Measurements from ENCODE around the gene BCL11B.

BCL11B gene

DNA sequence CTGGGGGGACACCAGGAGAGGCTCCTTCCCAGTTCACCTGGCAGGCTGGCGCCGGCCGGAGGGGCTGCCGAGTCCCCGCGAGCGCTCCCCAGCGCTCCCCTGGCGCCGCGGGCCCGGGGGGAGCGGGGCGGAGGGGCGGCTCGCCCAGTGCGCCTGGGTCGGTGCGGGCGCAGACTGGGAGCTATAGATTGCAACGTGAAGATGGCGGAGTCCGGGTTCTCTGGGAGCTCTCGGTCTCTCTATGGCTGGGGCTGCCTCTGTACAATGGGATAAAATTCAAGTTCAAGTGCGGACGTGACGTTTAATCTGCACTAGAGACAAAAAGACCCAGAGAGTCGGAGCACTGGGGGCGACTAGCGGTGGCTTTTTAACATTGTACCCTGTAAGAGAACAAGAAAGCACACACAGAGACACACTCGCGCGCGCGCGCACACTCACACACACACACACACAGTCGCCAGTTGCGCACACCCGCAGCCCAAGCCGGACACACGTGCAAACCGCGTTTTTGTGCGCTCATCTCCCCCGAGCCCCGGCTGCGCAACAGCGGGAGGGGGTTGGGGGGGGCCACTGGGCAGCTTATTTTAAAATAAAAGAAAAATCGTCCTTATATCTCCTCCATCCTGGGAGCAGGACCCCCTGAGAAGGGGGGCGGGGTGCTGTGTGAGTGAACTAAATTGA, at the start of gene BCL11B:
Gene BCL11B (minus strand): TSS at position 247 of the 681 bp plus-strand sequence. CDS start 979 bp downstream, outside the sequence.
- peak; percentile 99 for DNase-seq

DNA sequence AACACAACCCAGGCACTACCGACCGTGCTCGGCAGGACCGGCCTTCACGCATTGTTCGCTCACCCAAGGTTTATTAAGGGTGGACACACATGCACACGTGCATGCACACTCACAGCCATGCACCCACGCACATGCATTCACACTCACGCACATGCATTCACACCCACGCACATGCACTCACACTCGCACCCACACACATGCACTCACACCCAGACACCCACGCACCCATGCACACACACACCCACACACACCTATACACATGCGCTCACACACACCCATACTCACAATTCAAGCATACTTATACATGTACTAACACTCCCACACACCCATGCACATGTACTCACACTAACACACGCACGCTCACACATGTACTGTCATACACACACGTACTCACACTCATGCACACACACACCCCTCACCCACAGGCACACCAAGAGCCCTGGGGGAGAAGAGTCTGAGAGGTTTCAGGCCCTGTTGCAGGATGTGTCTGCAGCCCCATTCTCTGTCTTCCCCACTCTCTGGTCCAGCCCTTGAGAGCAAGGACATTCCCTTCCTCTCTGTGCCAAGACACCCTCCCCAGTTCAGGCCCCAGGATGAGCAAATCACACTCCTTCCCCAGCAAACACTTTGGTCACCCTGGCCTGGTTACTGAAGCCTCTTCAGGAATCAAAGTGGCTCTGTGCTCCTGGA, 49.4 kb upstream of the BCL11B start:
- no peak for DNase-seq

DNA sequence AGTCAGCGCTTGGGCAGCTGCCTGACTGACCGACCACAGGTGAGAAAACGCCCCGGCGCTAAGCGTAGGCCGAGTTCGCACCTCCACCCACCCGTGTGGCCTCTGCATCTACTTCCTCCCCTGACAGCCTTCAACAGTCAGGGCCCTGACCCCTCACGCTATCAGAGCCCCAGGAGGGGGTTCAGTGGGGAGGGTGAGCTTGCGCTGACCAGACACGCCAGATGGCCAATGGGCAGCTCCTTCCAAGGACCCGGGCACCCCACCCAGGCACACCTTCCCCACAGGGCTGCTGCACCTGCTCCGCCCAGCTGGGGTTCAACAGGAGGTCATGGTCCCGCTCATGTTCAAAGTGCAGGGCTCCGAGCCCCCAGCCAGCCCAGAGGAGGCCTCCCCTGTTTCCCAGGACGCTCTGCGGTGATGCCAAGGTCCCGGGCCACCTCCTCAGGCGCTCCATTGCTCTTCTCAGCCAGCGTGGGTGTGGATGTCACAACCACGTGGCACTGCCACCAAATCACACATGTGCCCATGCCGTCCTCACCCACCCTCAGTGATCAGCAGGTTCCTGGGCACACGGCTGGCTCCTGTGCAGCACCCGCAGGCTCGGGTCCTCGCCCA, 48.7 kb upstream of the BCL11B start:
- no peak for DNase-seq

DNA sequence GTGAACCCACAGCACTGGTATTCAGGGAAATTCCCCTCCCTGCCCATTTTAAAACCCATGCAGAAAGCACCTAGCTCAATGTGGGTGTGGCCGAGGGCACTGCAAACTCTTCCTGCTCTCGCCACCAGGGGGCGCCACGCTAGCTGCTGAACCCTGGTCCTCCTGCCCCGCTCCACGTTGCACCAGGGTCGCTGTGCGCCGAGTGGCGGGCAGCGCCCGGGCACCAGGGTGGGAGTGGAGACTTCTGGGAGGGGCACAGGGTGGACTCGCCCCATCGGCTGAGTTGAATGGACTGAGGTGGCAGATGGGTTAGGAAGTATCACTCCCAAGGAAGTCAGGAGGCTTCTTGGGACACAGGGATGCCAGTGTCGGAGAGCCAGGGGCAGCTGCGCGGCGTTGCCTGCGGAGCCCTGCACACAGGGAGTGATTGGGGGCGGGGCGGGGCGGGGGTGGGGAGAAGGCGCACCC, 48.1 kb upstream of the BCL11B start:
- peak; percentile 43 for DNase-seq

DNA sequence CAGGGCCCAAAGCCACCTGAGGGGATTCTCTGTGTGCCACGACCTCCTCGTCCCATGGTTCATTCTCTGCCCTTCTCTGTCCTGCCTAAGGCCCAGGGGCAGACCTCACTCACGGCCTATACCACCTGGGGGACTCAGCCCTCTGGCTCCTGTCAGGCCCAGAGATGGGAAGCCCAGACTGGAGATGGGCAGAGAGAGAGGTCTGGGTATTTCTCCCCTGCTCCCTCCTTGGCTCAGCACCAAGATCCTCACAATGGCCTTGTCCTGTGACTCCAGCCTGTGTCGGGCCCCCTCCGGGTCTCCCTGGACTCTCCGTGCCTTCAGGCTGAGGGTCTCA, 46.9 kb upstream of the BCL11B start:
- DNase-seq: no peak

DNA sequence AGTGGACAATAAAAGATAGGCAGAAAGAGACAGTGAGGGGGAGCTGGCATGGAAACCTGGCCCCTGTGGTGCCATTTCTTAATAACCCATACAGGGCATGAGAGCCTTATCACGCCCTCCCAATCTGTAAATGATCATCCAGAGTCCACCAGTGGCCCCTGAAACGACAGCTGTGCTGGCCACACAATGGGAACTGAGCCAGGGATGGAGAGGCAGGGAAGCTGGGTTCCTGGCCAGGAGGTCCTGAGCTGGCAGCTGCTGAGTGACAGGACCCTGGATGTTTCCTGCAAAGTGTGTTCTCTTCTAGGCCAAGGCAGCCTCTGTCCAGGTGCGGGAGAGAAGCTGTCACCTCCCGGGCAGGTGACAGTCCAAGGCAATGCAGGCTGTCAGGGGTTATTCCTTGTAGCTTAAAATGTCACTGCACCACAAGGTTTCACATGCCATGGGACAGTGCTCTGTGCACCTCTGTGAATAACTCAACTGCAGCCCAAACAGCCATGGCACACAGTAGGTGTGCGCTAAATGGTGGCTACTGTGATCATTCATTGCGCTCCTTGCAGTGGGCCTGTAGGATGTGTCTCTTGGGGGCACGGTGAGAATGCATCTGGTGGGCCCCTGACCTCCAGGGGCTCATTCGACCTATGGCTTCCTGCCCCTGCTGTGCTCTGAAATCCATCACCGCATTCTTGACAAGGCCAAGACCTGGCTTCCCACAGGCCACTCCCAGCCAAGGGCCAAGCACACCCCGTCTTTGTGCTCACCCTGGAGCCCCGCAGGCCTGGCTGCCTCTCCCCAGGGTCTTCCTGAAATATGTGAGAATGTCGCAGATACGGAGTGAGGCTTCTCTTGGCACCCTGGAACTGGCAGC, 46.3 kb upstream of the BCL11B start:
- DNase-seq: no peak

DNA sequence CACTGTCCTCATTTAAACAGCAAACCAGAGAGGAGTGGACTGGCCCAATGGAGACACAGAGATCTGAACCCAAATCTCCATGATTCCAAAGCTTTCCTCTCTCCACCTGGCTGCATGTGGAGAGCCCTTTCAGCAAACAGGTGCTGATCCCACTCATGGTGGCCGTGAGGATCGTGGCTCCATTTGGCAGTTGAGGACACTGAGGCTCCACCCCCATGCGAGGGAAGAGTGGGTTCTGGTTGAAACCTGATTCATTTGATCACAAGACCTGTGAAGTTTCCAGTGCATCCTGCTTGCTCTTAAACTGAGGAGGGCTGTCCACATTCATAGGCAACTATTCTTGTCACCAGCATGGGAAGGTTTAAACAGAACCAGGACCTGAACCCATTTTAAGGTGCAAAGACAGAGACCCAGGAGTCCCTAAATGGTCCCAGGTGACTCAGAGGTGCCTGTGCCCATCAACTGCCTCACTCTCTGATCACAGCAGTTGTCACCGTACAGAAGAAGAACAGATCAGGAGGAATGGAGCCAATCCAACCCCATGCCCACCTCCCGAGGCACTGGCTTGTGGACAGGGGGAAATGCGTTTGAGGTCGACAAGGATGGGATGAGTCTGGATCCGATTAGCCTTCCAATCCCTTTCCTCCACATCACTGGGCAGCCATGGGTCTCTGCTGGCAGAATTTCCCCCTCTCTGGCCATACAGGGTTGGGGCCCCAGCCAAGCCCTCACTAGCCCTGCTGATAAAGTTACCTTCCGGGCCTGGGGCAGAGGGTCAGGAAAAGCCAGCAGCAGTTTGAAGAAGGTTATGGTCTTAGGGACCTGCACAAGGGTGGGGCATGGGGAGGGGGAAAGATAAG, 45.5 kb upstream of the BCL11B start:
- DNase-seq: no peak

DNA sequence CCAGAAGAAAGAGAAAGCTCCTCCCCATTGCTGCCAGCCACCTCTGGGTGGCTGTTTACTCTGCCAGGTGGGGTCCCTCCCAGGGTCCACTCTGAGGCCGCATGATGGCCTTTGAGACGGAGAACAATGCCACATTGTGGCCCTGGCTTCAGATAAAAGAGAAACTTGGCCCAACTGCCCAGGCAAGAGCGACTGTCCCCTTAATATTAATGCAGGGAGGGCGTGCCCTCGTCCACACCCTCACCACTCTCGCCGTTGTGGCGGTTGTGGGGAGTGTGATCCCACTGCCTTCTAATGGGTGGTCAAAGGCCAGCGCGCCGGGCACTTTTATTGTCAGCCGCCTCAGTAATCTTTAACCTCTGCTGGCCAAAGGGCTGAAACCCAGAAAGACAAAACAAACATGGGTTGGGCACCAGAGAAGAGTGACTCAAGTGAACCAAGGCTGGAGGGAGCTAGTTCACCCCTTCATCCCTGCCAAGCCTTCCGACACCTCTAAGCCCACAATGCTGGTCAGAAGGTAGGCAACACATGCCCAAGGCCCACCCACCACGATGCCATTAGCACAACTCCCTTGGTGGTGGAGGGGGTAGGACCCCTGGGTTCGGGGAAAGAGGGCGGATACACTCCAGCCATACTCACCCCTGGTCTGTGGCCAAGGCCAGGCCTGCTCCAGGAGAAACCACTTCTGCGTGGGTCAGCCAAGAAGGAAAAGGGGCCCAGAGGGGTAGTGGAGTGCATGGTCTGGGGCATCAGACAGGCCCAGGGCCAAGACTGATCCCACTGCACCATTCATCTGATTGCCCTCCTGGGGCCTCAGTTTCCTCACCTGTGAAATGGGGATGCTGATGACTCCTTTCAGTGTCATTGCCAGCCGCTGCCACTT, 44.5 kb upstream of the BCL11B start:
- no peak for DNase-seq

DNA sequence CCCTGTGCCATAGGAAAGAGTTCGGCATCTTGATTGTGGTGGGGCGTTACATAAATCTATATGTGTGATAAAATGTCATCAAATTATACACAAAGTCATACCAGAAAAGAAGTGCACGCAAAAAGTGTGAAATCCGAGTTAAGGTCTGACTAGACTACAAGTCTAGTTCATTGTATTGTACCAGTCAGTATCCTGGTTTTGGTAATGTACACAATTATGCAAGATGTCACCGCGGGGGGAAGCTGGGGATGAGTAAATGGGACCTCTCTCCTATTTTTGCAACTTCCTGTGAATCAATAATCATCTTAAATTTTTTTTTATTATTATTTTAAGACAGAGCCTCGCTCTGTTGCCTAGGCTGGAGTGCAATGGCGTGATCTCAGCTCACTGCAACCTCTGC, 43.2 kb upstream of the BCL11B start:
- DNase-seq: no peak

DNA sequence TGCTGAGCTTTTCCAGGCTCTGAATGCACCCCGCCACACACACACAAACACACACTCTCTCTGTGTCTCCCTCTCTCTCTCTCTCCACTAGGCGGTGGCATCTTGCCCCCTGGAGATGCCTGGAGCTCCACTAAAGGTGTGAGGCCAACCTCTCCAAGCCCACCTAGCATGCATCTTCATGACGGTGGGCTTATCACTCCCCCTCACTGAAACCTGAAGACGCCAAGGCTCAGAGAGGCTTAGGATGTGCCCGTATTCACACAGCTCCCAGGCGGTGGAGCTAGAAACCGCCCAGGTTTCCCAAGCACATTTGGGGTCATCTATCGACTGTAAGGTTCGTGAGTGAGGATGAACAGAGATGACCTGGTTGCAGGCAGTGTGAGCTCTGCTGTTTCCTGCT, 42.6 kb upstream of the BCL11B start:
- no peak for DNase-seq

DNA sequence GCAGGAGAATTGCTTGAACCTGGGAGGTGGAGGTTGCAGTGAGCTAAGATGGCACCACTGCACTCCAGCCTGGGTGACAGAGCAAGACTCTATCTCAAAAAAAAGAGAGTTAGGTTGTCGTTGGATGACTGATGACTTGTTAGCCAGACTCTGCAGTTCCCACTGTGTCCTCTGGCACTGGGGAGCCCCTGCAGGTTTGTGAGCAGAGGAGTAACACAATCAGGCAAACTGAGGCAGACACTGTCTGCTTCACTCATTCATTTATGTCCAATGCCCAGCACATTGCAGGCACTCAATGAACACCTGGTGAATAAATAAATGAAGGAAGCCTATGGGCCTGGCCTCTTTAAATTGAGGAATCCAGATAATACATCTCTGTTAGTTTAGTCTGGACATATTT, 41.2 kb upstream of the BCL11B start:
- DNase-seq: no peak

DNA sequence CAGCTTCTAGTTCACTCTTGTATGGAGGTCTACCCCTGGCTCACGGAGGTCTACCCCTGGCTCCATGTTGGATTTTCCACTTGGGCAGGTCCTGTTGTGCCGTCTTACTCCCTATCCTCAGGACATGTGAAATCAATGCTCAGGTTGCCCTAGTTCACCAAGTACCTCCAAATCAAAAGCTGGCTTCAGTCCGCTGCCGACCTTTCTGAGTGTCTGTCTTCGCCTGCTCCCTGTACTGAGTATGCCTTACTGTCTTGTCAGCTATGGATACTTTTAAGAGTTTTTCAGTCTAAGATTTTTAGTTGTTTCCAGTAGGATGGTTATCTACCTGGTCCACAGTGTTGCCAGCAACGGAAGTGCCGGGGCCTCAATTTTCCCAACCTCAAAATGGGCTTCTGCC, 40.1 kb upstream of the BCL11B start:
- DNase-seq: no peak

DNA sequence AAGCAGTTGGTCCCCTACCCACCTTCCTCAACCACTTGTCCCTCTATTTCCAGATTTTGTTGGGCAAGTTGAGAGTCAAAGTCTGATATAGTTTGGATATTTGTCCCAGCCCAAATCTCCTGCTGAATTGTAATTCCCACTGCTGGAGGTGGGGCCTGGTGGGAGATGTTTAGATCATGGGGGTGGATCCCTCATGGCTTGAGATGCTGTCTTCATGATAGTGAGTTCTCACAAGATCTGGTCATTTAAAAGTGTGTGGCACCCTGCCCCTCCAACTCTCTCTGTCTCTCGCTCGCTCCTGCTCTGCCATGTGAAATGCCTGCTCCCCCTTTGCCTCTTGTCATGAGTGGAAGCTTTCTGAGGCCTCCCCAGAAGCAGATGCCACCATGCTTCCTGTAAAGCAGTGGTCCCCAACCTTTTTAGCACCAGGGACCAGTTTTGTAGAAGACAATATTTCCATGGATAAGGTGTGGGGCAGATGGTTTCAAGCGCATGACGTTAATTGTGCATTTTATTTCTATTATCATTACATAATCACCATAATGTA, 37.3 kb upstream of the BCL11B start:
- no peak for DNase-seq

DNA sequence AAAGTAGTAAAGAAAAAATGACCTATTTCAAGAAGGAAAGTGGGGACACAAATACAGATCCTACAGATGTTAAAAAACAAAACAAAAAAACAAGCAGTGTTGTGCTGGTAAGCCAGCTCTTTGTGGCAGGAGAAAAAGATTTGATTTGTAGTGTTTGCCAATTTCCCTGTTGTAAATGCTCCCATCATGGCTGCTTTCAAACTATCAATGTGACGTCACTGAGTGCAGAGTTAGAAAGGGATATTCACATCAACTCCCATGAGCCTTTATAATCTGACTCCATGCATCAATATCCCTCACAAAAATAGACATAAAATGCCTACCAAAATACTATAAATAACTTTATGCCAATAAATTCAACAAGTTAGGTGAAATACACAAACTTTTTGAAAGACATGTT, 32.2 kb upstream of the BCL11B start:
- no peak for DNase-seq

DNA sequence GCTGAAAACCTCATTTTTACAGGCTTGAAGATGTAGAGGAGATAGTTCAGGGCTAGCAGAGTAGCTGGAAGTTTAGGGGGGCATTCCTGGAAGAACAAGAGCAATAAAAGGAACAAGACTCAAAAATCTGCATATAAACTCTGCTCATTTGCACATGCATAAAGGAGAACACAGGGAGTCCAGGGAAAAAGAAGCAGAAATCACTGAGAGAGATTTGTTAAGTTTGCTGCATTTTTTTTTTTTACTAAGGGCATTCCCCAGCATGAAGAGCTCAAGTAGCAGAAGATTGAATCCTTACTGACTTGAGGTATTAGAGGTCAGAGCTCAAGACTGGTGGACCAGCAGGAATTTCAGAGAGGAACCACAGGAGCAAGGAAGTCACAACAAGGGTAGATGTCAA, 28.2 kb upstream of the BCL11B start:
- DNase-seq: no peak

DNA sequence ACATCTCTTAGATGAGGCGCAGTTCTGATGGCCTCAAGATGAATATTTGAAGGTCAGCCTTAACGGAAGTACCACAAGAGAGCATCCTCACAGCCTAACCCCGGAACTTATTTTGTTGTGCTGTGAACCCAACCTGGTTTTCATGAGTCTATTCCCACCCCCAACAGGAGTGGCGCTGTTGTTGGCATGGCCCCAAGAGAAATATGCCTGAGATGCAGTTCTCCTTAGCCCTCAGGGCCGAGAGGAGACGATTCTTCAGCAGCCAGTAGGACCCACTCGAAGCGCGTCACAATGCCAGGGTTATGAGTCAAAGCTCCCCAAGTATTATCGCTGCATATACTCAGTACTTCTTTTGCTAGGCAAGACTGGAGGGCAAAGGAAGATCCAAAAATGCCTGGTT, 24.5 kb upstream of the BCL11B start:
- no peak for DNase-seq

DNA sequence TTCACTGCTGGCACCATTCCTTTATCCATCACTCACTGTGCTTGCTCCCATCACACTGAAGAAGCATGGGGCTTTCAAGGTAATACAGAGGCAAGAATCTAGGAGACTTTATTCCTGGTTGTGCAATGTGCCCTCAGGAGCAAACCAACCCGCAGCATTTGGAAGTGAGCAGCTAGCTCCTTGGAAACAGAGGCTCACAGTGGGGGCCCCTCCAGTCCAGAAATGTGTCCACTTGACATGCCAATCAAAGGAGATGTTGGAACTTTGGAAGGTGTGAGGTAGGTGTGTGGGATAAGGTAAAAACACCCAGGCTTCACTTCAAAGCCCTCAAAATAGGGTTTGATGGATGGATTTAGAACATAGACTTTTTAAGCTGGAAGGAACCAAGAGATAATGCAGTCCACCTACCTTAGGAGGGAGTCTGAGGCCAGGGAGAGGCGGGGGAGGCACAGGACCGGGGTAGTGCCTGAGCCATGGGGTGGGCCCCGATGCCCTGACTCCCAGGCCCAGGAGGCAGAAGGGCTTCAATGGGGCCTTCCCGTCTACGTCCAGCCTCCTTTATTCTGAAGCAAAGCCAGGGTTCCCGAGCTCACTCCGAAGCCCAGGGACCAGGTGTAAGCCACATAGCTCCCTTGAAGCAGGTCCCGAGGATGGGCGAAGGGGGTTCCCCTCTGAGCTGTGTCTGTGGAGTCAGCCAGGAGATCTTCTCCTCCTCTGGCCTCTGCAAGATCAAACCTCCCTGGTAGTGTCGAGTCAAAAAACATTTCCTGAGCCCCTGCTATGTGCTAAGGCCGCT, 17.6 kb upstream of the BCL11B start:
- no peak for DNase-seq

DNA sequence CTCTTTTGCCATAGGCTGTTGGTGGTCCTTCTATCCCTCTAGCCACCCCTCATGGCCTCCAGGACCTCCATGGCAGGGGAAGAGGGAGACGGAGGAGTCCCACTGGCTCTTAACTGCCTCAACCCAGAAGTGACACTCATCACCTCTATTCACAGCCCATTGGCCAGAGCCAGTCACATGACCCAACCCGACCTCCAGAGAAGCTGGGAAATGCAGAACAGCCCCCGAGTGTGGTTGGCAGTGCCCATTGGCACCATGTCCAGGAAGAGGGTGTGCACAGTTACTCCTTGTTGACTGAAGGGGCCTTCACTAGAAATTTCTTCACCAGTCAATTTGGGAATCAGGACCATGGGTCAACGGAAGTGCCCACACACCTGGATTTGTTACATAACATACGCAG, 17.0 kb upstream of the BCL11B start:
- no peak for DNase-seq

DNA sequence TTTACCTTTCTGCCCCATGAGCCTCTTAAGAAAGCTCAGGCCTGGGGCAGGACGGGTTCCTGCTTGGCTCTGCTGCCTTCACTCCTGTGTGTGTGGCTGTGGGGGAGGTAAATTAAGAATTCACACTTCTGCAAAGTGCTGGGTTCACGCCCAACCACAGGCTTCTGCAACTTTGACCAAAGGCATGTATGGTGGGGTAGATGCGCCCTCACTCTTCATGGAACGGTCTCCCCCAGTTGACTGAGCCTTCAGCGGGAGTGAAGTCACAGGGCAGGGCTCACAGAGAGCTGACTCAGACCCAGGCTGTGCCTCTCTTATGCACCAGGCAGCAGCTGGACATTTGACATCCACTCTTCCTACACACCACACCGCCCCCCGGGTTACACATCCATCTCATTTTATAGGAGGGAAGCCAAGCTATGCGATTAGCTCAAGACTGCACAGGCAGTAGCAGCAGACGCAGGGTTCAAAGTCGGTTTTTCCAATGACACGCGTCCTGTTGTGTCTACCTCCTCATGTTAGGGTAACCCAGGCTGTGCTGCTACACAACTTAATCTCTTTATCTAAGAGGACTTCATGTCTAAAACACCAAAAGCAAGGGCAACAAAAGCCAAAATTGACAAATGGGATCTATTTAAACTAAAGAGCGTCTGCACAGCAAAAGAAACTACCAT, 15.4 kb upstream of the BCL11B start:
- no peak for DNase-seq

DNA sequence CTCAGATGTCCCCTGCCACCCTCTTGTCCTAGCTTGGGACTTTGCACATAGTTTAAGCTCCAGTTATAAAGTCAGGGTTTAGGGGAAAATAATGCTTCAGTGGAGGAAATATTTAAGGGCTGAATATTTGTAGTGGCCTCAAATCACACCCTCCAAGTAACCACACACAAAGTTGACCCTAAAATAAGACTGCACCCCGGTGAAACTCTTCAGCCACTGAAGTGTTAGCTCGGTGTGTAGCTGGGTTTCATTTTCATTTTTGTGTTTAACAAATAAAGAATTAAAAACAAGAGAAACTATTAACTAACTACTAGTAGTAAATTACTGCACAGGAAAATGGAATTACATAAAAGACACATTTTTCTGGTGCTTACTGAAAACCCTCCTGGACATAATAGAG, 14.8 kb upstream of the BCL11B start:
- DNase-seq: no peak
